Peyer's patch (tissue), 4 donors: ENCODE measurements around the gene MLLT10.

ENCODE experiments used
- POLR2A ChIP-seq, 2 donors: fragments of 450-650 bp; IDR thresholded peaks; one replicate each; pipeline ENCODE4 v1.5.1; 2017; ENCODE audit warnings: antibody characterized with exemption in 2 of 2, mild to moderate bottlenecking in 2 of 2, moderate library complexity in 2 of 2
- TF ChIP-seq, protein P1 (sequence below), 6 experiments: fragments of 450-650 bp in 4 of 6; fragments of 200-600 bp in 2 of 6; sonication (generic) in 1 of 6; IDR thresholded peaks; one replicate each; pipeline ENCODE4 v1.5.1; 2017 to 2019; ENCODE audit warnings: antibody characterized with exemption in 6 of 6, mild to moderate bottlenecking in 3 of 6, moderate library complexity in 1 of 6

GRCh38 chr10:21655236-21655635 lies 121.2 kb downstream of the MLLT10 start:
- TF ChIP-seq, protein P1, sequence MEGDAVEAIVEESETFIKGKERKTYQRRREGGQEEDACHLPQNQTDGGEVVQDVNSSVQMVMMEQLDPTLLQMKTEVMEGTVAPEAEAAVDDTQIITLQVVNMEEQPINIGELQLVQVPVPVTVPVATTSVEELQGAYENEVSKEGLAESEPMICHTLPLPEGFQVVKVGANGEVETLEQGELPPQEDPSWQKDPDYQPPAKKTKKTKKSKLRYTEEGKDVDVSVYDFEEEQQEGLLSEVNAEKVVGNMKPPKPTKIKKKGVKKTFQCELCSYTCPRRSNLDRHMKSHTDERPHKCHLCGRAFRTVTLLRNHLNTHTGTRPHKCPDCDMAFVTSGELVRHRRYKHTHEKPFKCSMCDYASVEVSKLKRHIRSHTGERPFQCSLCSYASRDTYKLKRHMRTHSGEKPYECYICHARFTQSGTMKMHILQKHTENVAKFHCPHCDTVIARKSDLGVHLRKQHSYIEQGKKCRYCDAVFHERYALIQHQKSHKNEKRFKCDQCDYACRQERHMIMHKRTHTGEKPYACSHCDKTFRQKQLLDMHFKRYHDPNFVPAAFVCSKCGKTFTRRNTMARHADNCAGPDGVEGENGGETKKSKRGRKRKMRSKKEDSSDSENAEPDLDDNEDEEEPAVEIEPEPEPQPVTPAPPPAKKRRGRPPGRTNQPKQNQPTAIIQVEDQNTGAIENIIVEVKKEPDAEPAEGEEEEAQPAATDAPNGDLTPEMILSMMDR (IDR thresholded peaks at IDR 0.05), result no peak
- no peak for TF ChIP-seq POLR2A (IDR thresholded peaks at IDR 0.05)
